ENCODE measurements around the gene ZNF699. TPM values are rescaled to one million over a fixed set of nuclear protein-coding genes. Genes with fewer than 3 reads are reported as not detected.

The ZNF699 gene
- 5.7 and 6.9 TPM in 2 replicates for total RNA-seq

GRCh38 chr19:9309139-9309973 is at the start of gene ZNF699:
ZNF699 (minus strand) TSS chr19:9309838; CDS start chr19:9305119, 4,719 bp downstream.

GRCh38 chr19:9323919-9324583 is 14.4 kb upstream of the ZNF699 start, which contains the start of gene ZNF559:
ZNF559 (plus strand) TSS chr19:9324179; CDS start chr19:9338550, 14,371 bp downstream.

GRCh38 chr19:9250630-9251029 is 59.0 kb downstream of the ZNF699 start, which contains the start of gene OR7E24:
OR7E24 (plus strand) TSS chr19:9250930; CDS start chr19:9251044, 114 bp downstream.

Other genes with a start within 250 kb of the ZNF699 start
- not detected in 2 replicates for gene OR1M1, start 222.8 kb downstream of the ZNF699 start, total RNA-seq
- not detected in 2 replicates for gene OR7G2, start 202.4 kb downstream of the ZNF699 start, total RNA-seq
- not detected in 2 replicates for gene OR7G1, start 194.1 kb downstream of the ZNF699 start, total RNA-seq
- not detected in 2 replicates for gene OR7G3, start 182.9 kb downstream of the ZNF699 start, total RNA-seq
- 13.0 and 13.1 TPM in 2 replicates for gene ZNF317, start 169.4 kb downstream of the ZNF699 start, total RNA-seq
- not detected in 2 replicates for gene OR7D2, start 130.9 kb downstream of the ZNF699 start, total RNA-seq
- not detected in 2 replicates for gene OR7D4, start 90.2 kb downstream of the ZNF699 start, total RNA-seq
- not detected in 2 replicates for gene OR7E24, start 58.9 kb downstream of the ZNF699 start, total RNA-seq
- gene ZNF559, start 14.3 kb upstream of the ZNF699 start, total RNA-seq = 9.0 and 10.6 TPM in 2 replicates
- 1.5 and 2.0 TPM in 2 replicates for gene ZNF177, start 53.2 kb upstream of the ZNF699 start, total RNA-seq
- 8.2 and 9.3 TPM in 2 replicates for gene ZNF266, start 125.7 kb upstream of the ZNF699 start, total RNA-seq
- 0.79 and 1.2 TPM in 2 replicates for gene ZNF560, start 188.8 kb upstream of the ZNF699 start, total RNA-seq
- gene ZNF426, start 228.8 kb upstream of the ZNF699 start, total RNA-seq = 22.4 and 23.5 TPM in 2 replicates

Data from bronchial smooth muscle cell (primary cell).